HG03280 (cell line): ENCODE data around the gene KLHL20.

Source experiments
- ATAC-seq: cut with Tn5 transposase; IDR thresholded peaks from one replicate; pipeline ENCODE4 v1.9.1; 2021; ENCODE audit warnings: mild to moderate bottlenecking, moderate library complexity; ENCODE audit not compliant: unreplicated experiment

Gene KLHL20

GRCh38 chr1:173824315-173825081, 109.7 kb downstream of the KLHL20 start, which contains the start of the genes CENPL and DARS2:
Gene CENPL, minus strand, starts transcription at chr1:173824883. Its CDS starts 13,584 bp downstream, at chr1:173811299.
Gene DARS2, plus strand, starts transcription at chr1:173824673. Its CDS starts 557 bp downstream, at chr1:173825230.
- peak; percentile 83 for ATAC-seq

- no peak for ATAC-seq
Measured at GRCh38 chr1:173827611-173828010, 112.8 kb downstream of the KLHL20 start.

- ATAC-seq = no peak
Measured at GRCh38 chr1:173832748-173833147, 118.0 kb downstream of the KLHL20 start.
